OCI-M1 (cell line): ENCODE results near the gene ANO6.

Experiments
- DNase-seq: peaks from one replicate; lab custom pipeline; 2025; lab: John Stamatoyannopoulos, UW

The ANO6 gene

GRCh38 chr12:45406988-45407850 lies 191.3 kb downstream of the ANO6 start:
- DNase-seq, result no peak

DNA sequence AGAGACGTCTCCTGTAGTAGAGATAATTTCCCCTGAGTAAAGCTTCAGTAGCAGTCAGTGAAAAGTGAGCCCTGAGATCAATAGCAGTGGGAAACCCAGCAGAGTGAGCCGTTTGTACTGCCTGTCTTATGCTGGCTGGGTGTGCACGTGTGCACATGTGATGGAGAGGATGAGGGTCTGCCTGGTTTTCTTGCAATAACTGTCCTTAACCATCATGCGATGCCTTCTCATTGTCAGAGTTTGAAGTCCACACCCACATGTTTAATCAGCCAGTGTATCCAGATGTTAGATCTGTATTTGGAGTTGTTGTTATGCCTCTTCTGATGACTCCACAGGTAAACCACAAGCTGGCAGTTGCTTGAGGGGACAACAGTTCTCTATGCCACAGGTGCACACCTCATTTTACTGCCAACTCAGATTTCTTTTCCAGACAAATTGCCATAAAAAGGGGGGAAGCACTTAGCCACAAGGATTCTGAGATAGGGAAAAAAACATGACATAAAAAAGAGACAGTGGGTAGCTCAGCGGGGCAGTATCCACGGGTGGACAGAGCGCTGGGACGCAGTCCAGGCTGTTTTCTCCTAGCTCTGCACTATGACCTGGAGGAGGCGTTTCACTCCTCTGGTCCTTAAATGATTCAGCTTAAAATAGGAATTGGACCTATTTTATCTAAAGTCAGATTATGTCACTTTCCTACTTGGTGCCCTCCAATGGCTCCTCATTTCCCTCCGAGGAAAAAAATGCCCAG lies 192.3 kb downstream of the ANO6 start:
- DNase-seq, result no peak

DNA sequence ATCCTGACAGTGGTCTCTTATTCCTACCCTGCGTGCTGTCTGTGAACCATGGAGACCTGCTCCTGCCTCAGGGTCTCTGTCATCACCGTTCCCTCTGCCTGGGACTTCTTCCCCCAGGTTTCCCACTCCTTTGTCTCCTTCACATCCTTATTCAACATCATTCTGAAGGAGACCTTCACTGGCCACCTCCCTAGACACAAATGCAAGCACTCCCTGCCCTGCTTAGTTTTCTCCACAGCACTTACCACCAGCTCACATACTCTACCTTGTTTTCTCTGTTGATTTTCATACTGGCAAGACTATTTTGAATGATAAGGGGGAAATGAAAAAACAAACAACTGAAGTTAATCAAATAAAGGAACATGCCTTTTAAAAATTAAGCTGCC lies 192.8 kb downstream of the ANO6 start:
- no peak for DNase-seq

- no peak for DNase-seq
Measured at GRCh38 chr12:45409966-45410365, 194.1 kb downstream of the ANO6 start.

DNA sequence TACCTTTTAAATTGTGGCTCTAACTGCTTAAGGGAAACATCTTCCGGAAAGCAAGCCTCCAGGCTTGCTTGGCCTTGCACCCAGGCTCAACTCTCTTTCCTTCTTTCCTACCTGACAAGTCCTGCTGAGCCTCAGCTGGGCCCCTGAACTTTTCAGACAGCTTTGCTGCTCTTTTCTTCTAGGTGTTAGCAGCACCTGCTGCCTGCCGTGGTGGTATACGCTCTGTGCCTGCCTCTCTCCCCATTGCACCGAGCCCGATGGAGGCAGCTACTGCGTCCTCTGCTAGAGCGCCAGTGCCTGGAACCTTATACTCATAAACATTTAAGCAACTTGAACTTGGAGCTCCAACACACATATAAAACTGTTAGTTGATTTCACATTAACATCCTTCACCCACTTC lies 195.7 kb downstream of the ANO6 start:
- no peak for DNase-seq

DNA sequence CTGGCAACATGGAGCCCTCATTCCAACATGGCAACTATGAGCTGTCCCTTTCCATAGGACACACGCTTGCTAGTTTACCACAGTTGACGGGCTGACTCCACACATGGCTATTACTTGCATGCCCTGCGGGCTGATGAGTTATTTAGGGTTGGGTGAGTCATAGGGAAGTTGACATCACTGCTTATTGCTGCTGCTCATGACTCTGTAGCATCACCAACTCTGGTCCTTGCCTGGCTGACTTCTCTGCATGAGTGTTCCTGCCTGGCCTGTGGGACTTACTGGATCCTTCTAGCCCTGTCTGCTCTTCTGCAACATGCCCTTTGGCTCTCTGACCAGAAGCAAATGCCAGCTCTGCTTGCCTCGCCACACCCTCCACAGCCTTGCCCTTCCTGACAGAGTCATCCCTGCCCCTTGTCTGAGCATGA lies 199.5 kb downstream of the ANO6 start:
- peak; percentile 14 for DNase-seq

DNA sequence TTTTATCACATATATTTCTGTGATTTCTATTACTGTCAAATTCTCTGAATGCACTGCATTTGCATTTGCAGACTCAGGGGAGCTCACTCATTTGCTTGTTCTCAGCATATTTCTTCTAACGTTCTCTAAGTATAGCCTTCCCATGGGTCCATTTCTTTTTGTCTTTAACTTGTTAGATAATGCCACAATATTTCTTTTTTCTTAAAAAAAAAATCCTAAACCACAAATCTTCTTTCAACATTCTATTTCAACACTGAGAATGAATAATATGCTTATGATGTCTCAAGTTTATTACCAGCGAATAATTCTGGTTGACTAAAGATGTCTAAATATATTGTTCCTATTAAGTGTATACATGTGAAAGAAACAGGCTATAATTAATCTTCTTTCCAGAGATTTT lies 200.2 kb downstream of the ANO6 start:
- DNase-seq, result no peak

DNA sequence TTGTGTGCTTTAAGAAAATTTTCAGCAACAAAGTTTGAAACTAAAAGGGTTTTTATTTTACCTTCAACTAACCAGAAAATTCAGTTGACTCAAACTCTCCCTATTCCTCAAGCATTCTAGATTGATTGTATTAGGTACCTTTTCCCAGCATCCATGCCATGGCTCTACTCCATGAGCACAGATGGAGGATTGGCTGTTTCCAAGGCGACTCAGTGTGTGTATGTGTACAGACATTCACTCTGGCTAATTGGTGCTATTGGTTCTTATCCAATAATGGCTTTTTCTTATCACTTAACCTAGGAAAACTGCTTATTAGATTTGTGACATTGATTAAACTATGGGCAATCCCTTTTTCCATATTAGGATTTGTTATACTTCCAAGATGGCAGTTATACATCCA lies 202.6 kb downstream of the ANO6 start:
- no peak for DNase-seq

GRCh38 chr12:45419317-45419814 lies 203.5 kb downstream of the ANO6 start:
- no peak for DNase-seq

DNA sequence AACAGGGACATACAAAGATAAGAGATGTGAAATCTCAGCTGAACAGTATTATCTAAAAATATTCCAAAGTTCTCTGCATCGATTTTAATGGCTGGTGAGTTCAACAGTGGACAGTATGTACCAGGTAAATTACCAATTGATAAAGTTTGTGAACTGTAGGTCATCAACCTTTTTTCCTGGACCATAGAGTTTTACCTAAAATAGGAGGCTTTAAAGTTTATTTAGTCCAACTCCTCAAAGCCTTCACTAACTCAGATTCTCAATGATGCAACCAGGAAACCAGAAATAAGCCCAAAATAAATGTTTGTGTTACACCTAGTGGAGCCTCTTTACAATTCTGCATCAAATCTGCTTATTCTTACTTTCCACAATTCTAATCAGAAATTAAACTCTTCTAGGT lies 205.8 kb downstream of the ANO6 start:
- no peak for DNase-seq

- DNase-seq, result no peak
Measured at GRCh38 chr12:45423931-45424330, 208.0 kb downstream of the ANO6 start.

DNA sequence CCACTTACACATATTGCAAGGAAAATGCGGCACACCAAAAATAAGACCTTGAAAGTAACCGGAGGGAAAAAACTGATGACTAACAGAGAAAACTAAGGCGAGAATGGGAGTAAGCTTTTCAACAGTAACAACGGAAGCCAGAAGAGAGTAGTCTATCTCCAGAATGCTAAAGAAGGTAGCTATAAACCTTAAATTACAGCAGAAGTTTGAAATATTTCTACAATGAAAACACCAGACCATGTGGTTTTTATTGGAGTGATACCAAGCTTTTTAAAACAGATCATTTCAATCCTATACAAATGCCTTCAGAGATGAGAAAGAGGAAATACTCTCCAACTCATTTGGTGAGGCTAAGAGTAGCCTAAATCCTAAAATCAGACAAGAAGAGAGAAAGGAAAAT lies 209.5 kb downstream of the ANO6 start:
- DNase-seq, result no peak

DNA sequence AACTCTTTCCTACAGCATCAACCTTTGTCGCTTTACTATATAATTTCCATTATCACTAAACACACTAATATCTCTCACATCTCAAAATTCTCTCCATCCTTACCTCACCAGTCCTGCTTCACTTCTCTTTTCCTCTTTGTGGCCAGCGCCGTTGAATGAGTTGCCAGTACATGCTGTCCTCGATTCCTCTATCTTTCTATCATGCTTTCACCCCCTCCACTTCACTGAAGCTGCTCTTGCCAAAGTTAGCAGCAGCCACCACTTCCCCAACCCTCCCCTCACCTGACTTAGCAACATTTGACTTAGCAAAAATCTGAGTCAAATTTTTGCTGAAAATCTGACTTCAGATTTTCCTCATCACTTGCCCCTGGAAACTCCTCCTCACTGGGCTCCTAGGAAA lies 210.4 kb downstream of the ANO6 start:
- no peak for DNase-seq

DNA sequence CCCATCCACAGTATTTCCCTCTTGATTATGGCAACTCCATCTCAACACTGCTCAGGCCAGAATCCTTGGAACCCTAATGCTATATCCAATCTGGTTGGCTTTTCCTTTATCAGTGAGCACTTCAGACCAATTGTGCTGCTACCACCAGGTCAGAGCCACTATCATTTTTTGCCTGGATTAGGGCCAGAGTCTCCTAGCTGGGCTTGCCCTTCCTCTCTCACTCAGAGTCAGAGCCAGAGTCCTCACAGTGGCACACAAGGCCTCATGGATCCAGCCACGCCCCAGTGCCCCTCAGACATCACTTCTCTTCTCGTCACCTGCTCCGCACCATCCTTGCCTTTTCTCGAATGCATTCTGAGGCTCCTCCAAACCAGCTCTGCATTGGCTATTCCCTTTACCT lies 211.1 kb downstream of the ANO6 start:
- DNase-seq, result no peak

DNA sequence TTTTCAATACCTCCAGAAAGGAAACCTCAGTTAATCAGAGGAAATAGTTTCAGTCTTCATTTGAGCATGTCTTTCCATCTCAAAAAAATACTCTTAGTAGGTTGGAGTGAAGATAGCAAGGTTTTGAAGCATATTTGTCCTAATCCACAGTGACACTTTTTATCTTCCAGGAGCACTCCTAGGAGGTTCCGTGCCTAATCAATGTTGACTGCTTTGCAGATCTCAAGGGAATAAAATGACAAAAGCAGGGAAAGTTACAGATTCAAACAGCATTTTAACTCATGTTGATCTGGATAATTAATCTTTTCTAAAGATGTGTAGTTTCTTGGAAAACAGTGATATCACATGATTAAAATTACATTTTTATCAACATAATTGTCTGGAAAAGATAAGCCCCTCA lies 213.9 kb downstream of the ANO6 start:
- no peak for DNase-seq

DNA sequence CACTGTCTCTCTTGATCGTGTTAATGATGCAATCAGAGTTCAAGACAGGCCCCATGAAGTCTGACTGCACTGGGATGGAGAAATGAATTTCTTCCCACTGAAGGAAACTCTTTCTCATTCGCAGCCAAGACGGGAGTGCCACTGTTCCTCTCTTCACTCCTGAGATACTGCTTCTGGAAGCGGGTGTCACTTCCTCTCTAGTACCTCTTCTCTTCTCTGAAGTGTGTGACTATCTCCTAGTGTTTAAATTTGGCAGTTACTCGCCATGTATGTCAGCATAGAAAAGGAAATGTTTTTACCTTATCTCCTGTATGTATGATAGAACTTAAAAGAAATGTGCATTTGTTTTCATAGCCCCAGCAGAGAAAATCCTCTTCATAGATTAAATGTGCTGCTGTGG lies 215.2 kb downstream of the ANO6 start:
- peak; percentile 19 for DNase-seq

- DNase-seq, result no peak
Measured at GRCh38 chr12:45432710-45433109, 216.8 kb downstream of the ANO6 start.

DNA sequence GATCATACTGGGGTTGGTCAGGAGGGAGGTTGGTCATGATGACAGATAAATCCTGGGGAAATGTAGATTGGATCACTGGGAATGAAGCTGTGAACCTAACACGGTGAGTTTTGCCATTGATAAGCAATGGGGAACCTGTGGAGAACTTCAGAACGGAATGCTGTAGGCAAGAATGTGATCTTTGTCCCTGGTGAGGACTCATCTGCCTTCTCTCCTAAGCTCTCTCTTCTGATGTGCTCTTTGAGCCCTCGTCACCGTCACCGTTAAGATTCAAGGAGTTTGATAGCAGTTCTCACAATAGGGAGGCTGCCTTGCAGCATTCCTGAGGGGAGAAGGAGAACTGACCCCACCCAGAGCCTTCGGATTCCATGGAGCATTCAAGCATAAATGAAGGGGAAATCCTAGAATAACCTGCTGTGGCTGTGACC lies 217.6 kb downstream of the ANO6 start:
- no peak for DNase-seq

GRCh38 chr12:45434094-45434493 lies 218.2 kb downstream of the ANO6 start:
- no peak for DNase-seq

DNA sequence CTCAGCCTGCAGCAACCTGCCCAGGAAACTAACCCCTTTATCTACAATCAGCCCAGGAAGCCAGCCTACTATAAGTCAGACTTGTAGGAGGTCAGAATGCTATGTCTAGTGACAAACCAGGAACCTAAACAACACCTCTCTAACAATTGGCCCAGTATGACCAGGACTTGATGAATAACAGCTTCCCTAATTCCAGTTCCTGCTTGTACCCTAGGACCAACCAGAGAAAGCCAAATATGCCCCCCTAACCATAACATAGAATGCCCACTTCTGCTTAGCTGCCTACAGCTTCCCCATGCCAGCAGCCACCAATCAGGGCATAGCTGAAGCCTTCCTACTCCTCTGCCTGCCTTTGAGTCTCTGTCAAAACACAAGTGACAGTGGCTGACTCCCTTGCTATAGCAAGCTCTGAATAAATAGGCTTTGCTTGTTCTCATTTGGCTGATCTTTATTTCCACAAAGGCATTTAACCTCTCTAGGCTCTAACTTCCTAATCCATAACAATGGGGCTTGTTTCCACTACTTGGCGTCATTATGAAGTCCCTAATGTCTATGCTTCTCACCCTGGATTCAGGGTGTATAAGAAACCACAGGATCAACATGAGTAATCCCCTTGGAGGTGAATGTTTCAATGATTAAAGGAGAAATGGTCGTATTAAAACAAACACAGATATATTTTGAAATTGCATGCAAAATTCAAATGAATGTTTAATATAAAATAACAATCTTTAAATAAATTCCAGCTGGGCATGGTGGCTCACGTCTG lies 220.2 kb downstream of the ANO6 start:
- peak; percentile 27 for DNase-seq

- DNase-seq, result no peak
Measured at GRCh38 chr12:45439039-45439438, 223.1 kb downstream of the ANO6 start.

- no peak for DNase-seq
Measured at GRCh38 chr12:45446013-45446412, 230.1 kb downstream of the ANO6 start.
